OCI-LY3 (cell line): ENCODE data around the gene ABLIM2.

Experiments
- H2AFZ ChIP-seq: fragments of 200-600, 300-600 bp; shearing (Covaris generic); 2 replicates; pipeline ENCODE4 v1.6.0; 2014; ENCODE audit warnings: antibody characterized with exemption, low read depth, low read length
- H3K27ac ChIP-seq: fragments of 200-600, 300-600 bp; sonication (generic); 2 replicates; pipeline ENCODE4 v1.5.1; 2014; ENCODE audit warnings: mild to moderate bottlenecking, low read length, moderate library complexity, mixed read lengths
- H3K27me3 ChIP-seq: fragments of 200-600, 300-600 bp; sonication (generic); 2 replicates; pipeline ENCODE4 v1.6.1; 2014; ENCODE audit warnings: low read depth, low read length, mixed read lengths
- H3K36me3 ChIP-seq: fragments of 200-600, 300-600 bp; sonication (generic); replicated peaks from 2 replicates; pipeline ENCODE3; 2014; ENCODE audit warnings: low read depth, low read length, mixed read lengths
- H3K4me1 ChIP-seq: fragments of 300-600, 200-600 bp; sonication (generic); 2 replicates; pipeline ENCODE4 v1.6.1; 2014; ENCODE audit warnings: low read length, mixed read lengths
- H3K4me2 ChIP-seq: fragments of 200-600, 300-600 bp; sonication (generic); 2 replicates; pipeline ENCODE4 v1.6.1; 2014; ENCODE audit warnings: low read length, mixed read lengths
- H3K4me3 ChIP-seq: fragments of 300-600, 200-600 bp; sonication (generic); 2 replicates; pipeline ENCODE4 v1.5.1; 2014; ENCODE audit warnings: antibody characterized with exemption, mild to moderate bottlenecking, low read length, moderate library complexity
- H3K79me2 ChIP-seq: fragments of 300-600, 200-600 bp; shearing (Covaris generic); 2 replicates; pipeline ENCODE4 v1.6.1; 2014; ENCODE audit warnings: mild to moderate bottlenecking, low read length, mixed read lengths
- H3K9ac ChIP-seq: fragments of 300-600, 200-600 bp; shearing (Covaris generic); 2 replicates; pipeline ENCODE4 v1.6.0; 2014; ENCODE audit warnings: mild to moderate bottlenecking, low read length, moderate library complexity
- H3K9me3 ChIP-seq: fragments of 200-600, 300-600 bp; shearing (Covaris generic); 2 replicates; pipeline ENCODE4 v1.6.1; 2014; ENCODE audit warnings: low read length, mixed read lengths; ENCODE audit not compliant: insufficient read depth
- H4K20me1 ChIP-seq: fragments of 200-600, 300-600 bp; sonication (generic); 2 replicates; pipeline ENCODE4 v1.6.1; 2016; ENCODE audit warnings: low read length, mixed read lengths; ENCODE audit not compliant: insufficient read depth
- EZH2phosphoT487 ChIP-seq: fragments of 200-600 bp; shearing (Covaris generic); IDR thresholded peaks from 2 replicates; pipeline ENCODE4 v1.6.1; 2018; ENCODE audit warnings: antibody characterized with exemption, mixed run types, low read depth
- TF ChIP-seq, protein P1 (sequence below): fragments of 200-600, 300-600 bp; sonication (generic); IDR thresholded peaks from 2 replicates; pipeline ENCODE4 v1.5.1; 2014; ENCODE audit warnings: antibody characterized with exemption, low read length, low read depth

Gene ABLIM2

DNA sequence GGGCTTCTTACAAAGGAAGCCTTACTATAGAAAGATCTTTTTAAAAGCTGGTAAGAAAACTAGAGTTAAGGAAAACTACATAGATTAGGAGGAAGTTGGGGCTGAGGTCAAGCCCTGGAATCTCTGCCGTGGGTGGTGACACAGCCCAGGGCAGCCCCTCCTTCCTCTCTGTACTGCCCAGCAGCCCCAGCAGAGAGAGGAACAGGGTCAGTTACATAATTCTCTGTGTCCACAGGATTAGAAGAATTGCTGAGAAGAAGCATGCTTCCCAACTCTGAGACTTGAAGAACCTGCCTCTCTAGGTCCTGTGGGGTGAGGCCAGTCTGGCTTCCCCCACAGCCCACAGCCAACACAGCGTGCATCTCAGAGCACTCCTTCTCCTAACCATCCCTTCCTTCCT, 9.2 kb upstream of the ABLIM2 start:
- no peaks in the 10 kb centered on the region for H3K79me2 ChIP-seq

DNA sequence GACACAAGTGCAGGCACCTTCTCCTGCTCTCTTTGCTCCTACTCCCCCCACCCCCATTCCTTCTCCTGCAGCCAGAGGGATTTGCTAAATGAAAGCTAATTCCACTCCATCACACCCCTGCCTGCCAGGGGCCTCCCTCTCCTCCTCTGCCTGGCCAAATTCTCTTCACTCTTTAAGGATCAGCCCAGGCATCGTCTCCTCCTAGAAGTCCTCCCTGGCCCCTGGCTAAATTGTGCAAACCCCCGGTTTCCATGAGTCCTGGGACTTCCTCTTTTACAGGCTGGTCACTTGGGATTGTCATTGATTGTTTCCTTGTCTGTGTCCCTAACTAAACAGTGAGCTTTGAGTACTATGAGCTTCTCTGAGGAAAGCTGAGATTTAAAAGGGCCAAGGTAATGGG, 8.7 kb upstream of the ABLIM2 start:
- Histone ChIP-seq H3K4me1 (peaks cover 14% of the 10 kb centered on the region), H3K9me3 (peaks cover 8% of the 10 kb centered on the region), H3K79me2 (no peaks in the 10 kb centered on the region), H3K27me3 (peaks cover 37% of the 10 kb centered on the region), H4K20me1 (no peaks in the 10 kb centered on the region), H3K27ac (no peak overlapping the region), H3K36me3 (no peaks in the 10 kb centered on the region), H3K4me2 (no peak overlapping the region), H2AFZ (no peak overlapping the region), H3K9ac (no peak overlapping the region), H3K4me3 (no peak overlapping the region)
- TF ChIP-seq, protein P1, sequence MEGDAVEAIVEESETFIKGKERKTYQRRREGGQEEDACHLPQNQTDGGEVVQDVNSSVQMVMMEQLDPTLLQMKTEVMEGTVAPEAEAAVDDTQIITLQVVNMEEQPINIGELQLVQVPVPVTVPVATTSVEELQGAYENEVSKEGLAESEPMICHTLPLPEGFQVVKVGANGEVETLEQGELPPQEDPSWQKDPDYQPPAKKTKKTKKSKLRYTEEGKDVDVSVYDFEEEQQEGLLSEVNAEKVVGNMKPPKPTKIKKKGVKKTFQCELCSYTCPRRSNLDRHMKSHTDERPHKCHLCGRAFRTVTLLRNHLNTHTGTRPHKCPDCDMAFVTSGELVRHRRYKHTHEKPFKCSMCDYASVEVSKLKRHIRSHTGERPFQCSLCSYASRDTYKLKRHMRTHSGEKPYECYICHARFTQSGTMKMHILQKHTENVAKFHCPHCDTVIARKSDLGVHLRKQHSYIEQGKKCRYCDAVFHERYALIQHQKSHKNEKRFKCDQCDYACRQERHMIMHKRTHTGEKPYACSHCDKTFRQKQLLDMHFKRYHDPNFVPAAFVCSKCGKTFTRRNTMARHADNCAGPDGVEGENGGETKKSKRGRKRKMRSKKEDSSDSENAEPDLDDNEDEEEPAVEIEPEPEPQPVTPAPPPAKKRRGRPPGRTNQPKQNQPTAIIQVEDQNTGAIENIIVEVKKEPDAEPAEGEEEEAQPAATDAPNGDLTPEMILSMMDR = no peak
- TF ChIP-seq EZH2phosphoT487 = no peak

More for the DNA sequence above, 9.2 kb upstream of the ABLIM2 start:
- H3K4me3 ChIP-seq = no peak overlapping the region
- H3K27ac ChIP-seq = no peak overlapping the region
- H3K36me3 ChIP-seq = no peaks in the 10 kb centered on the region
- no peak overlapping the region for H2AFZ ChIP-seq
- TF ChIP-seq, protein P1 = no peak
- no peak for TF ChIP-seq EZH2phosphoT487
- H3K9me3 ChIP-seq = peaks cover 8% of the 10 kb centered on the region
- peaks cover 16% of the 10 kb centered on the region for H3K4me1 ChIP-seq
- peaks cover 34% of the 10 kb centered on the region for H3K27me3 ChIP-seq
- H4K20me1 ChIP-seq = no peaks in the 10 kb centered on the region
- H3K9ac ChIP-seq = no peak overlapping the region
- H3K4me2 ChIP-seq = no peak overlapping the region

DNA sequence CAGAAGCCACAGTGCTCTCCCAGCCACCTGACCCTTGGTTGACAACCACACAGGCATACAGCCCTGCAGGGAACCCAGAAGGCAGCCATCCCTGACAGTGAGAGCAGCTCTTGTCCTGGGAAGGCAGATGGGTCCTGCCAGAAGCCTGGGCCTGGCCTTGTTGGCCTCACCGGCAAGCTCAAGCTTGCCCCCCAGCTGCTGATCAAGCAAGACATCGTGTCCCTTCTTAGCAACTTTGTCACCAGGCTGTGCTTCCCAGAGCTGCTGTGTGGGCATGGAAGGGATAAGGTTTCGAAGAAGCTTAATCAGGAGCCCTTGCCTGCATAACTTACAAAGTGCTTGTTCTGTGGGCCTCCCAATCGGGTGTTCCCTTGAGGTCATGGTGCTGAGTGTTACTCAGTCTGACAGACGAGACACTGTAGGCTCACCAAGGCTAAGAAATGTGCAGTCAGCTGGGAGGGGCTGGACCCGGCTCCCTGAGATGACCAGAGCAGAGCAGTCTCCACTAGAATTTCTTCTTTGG, 6.8 kb upstream of the ABLIM2 start:
- Histone ChIP-seq H3K27me3 (peaks cover 28% of the 10 kb centered on the region), H3K4me2 (no peak overlapping the region), H3K36me3 (no peaks in the 10 kb centered on the region), H2AFZ (no peak overlapping the region), H4K20me1 (no peaks in the 10 kb centered on the region), H3K4me1 (peaks cover 8% of the 10 kb centered on the region), H3K27ac (no peak overlapping the region), H3K9me3 (peaks cover 8% of the 10 kb centered on the region), H3K4me3 (no peak overlapping the region), H3K79me2 (no peaks in the 10 kb centered on the region), H3K9ac (no peak overlapping the region)
- TF ChIP-seq, protein P1 = no peak
- TF ChIP-seq EZH2phosphoT487 = no peak

DNA sequence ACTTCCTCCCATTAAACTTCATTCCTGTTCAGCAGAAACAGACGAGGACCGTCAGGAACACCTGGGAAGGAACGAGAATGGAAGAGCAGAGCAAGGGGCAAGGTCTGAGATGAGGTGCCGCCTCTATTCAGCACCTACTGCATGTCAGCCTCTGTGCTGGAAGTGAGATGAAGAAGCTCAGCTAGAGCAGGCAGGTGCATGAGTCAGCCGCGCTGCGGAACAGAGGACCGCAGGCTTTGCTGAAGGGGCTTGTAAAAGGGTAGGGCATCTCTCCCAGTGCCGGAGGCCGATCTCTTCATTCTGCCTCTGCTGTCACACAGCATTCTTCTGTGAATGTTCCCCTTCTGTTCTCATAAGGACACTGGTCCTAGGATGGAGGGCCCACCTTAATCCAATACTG, 6.1 kb upstream of the ABLIM2 start:
- TF ChIP-seq, protein P1 = no peak
- TF ChIP-seq EZH2phosphoT487 = no peak
- H3K9ac ChIP-seq = no peak overlapping the region
- H3K4me1 ChIP-seq = peaks cover 8% of the 10 kb centered on the region
- H2AFZ ChIP-seq = no peak overlapping the region
- H3K9me3 ChIP-seq = peaks cover 8% of the 10 kb centered on the region
- H3K27me3 ChIP-seq = peaks cover 27% of the 10 kb centered on the region
- no peaks in the 10 kb centered on the region for H3K36me3 ChIP-seq
- no peaks in the 10 kb centered on the region for H3K79me2 ChIP-seq
- H4K20me1 ChIP-seq = no peaks in the 10 kb centered on the region
- no peak overlapping the region for H3K4me2 ChIP-seq
- H3K27ac ChIP-seq = no peak overlapping the region
- no peak overlapping the region for H3K4me3 ChIP-seq
